Urothelium cell line (cell line): ENCODE data around the gene PTGIR.
A peak's percentile ranks its signal among the peaks of the same experiment; 100 is the strongest.

Experiments used
- DNase-seq: peaks from one replicate; pipeline ENCODE4 v3.0.0; 2011; ENCODE audit warnings: low spot score, mixed read lengths
- FAIRE-seq: peaks from 2 replicates; lab custom pipeline; 2011; peaks lifted over from hg19 to GRCh38; lab: Jason Lieb, UNC

PTGIR gene

DNA sequence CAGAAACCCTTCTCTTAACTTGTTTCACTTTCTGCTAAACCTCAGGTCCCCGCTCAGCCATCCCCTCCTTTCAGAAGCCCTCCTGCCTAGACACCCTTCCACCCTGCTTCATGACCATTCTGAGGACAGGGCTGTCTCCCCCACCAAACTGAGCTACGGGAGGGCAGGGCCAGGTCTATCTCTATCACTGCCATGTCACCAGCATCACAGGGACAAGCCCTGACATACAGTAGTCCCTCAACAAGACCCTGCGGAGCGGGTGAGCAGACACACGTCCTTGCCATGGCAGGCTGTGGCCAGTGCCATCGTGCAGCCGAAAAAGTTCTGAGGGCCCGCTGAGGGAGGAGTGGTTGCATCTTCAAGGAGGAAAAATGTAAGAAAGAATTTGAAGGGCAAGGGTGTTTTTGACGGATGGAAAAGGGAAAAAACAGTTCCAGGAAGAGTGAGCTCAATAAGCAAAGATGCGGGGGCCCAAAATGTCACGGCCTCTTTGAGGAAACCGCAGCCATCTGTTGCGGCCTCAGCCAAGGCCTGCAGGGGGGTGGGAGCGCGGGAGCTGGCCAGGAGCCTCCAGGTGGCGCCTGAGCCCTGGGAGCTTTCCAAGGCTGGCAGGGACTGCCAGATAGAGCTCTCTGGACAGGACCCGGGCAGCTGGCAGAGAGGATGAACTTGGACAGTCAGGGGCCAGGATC, 8.1 kb downstream of the PTGIR start:
- no peak for FAIRE-seq
- DNase-seq: peak; percentile 82

DNA sequence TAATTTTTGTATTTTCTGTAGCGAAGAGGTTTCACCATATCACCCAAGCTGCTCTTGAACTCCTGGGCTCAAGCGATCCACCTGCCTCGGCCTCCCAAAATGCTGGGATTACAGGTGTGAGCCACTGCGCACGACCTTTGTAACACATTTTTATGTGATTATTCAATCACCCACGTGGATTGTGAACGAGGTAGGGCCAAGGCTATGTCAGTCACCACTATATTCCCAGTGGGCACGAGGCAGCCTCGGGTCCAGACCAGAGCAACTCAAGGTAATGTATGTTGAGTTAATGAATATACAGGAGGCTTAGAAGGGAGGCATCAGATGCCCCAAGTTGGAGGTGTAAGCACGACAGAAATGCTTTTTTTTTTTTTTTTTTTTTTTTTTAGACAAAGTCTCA, 8.9 kb downstream of the PTGIR start:
- DNase-seq: no peak
- no peak for FAIRE-seq

DNA sequence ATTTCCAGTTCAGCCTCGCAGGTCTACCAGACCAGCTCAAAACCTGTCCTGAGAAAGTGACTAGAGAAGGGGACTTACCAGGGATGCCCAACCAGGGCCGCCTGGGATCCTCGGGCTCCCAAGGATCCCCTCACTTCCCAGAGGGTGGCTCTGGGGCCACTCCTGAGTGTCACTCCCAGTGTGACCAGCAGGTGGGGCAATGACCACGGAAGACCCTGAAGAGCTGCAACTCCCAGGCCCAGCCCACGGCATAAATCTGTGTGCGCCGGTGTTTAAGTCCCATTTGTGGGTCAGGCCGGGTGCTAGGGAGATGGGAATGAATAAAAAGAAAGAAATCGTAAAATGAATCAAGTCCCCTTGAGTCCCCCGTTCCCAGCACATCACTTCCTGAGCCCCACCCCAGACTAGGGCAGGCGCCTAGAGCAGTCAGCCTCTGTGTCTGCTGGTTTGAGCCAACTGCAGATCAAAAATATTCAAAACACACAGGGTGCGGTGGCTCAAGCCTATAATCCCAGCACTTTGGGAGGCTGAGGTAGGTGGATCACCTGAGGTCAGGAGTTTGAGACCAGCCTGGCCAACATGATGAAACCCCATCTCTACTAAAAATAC, 10.7 kb downstream of the PTGIR start:
- FAIRE-seq: no peak

DNA sequence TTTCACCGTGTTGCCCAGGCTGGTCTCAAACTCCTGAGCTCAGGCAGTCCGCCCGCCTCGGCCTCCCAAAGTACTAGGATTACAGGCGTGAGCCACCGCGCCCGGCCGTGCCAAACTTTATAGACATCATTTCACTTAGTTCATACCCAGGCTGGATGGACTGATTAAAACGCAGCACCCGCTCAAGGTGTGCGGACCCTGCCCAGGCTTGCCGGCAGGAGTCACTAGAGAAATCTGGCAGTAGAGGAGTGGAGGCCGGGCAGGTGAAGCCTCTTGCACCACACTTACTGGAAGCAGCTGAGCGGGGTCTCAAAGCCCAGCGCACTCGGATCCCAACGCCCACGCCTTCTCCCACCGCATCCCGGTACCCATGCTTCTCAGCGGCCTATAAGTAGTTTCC, 11.4 kb downstream of the PTGIR start:
- DNase-seq: no peak
- no peak for FAIRE-seq

More for the DNA sequence above, 10.7 kb downstream of the PTGIR start:
- DNase-seq: peak; percentile 84

DNA sequence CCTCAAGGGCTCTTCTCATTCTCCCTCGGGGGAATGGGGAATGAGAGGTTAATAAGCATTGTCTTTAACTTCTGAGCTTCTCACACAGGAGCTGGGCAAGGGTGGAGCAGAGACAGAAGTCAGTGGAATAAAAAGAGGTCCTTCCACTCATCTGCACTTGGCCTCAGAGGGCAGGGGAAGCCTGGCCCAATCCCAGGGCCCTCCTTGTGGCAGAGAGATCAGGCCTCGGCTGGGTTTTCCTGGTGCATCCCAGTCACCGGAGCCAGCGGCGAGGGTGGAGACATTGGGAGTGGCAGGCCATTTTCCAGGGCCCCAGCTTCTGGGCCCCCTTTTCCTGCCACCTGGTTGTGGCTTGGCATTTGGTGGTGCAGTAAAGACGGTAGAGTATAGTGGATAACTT, 13.1 kb downstream of the PTGIR start:
- FAIRE-seq (no peak), DNase-seq (no peak)

DNA sequence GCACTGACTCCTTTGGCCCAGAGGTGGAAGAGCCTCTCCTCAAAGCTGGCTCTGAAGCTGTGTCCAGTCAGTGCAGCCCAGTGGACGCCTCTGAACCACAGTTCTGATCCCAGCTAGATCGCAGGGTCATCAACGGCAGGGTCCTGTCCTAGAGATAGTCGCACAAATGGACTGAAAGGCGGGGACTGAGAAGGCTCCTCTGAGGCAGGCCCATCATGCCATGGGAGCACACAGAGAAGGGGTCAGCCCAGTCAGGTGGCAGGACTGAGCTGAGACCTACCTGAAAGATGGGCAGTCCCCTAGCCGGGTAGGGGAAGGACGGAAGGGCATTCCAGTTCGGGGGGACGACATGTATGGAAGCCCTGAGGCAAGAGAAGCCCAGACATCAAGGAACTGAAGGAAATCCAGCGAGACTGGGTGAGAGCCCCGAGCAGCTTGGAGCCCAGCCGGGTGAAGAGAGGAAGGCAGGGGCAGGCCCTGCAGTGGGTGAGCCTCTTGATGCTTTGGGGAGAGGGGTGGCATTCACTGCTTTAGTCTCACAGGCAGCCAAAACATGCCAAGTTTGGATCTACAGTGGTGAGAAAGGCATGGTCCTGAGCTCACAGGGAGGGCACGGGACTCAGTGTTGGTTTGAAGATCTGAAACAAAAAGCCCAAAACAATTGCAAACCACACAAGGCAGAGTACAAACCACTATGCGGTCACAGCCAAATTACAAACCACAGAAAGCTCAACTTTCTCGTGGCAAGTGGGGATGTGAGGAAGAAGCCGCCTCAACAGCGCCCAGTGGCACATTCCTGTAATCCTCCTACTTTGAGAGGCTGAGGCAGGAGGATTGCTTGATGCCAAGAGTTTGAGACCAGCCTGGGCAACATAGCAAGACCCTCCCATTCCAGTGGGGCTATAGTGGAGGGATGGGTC, 13.8 kb downstream of the PTGIR start:
- DNase-seq: no peak
- FAIRE-seq: no peak

DNA sequence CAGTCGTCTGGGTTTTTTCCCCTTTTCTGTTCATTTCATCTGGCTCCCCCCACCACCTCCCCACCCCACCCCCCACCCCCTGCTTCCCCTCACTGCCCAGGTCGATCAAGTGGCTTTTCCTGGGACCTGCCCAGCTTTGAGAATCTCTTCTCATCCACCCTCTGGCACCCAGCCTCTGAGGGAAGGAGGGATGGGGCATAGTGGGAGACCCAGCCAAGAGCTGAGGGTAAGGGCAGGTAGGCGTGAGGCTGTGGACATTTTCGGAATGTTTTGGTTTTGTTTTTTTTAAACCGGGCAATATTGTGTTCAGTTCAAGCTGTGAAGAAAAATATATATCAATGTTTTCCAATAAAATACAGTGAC, 14.5 kb downstream of the PTGIR start:
- FAIRE-seq: no peak
- DNase-seq: no peak

DNA sequence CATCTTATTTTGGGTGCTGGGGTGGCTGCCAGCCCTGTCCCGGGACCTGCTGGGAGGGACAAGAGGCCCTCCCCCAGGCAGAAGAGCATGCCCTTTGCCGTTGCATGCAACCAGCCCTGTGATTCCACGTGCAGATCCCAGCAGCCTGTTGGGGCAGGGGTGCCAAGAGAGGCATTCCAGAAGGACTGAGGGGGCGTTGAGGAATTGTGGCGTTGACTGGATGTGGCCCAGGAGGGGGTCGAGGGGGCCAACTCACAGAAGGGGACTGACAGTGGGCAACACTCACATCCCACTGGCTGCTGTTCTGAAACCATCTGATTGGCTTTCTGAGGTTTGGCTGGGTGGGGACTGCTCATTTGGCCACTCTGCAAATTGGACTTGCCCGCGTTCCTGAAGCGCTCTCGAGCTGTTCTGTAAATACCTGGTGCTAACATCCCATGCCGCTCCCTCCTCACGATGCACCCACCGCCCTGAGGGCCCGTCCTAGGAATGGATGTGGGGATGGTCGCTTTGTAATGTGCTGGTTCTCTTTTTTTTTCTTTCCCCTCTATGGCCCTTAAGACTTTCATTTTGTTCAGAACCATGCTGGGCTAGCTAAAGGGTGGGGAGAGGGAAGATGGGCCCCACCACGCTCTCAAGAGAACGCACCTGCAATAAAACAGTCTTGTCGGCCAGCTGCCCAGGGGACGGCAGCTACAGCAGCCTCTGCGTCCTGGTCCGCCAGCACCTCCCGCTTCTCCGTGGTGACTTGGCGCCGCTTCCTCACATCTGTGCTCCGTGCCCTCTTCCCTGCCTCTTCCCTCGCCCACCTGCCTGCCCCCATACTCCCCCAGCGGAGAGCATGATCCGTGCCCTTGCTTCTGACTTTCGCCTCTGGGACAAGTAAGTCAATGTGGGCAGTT, 15.1 kb downstream of the PTGIR start:
- DNase-seq: no peak
- FAIRE-seq: no peak

DNA sequence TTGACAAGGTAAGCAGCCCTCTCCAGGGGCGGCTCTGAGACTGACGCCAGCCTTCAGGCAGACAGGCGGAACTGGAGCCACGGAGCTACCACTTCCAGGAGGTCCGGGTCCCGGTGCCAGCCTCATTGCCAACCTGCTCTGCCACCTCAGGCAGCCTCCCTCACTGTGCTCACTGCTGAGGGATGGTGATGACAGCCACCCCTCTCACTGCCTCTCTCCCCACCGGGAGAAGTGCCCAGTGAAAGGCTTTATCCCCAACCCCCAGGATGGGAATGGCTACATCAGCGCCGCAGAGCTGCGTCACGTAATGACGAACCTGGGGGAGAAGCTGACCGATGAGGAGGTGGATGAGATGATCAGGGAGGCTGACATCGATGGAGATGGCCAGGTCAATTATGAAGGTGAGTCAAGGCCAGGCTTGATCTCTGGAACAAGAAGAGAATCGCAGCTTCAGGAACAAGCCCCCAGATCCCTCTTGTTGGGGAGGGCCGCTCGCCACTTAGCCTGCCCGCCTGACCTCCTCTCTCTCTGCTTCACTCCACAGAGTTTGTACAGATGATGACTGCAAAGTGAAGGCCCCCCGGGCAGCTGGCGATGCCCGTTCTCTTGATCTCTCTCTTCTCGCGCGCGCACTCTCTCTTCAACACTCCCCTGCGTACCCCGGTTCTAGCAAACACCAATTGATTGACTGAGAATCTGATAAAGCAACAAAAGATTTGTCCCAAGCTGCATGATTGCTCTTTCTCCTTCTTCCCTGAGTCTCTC, 16.1 kb downstream of the PTGIR start:
- DNase-seq (no peak), FAIRE-seq (peak; percentile 68)

DNA sequence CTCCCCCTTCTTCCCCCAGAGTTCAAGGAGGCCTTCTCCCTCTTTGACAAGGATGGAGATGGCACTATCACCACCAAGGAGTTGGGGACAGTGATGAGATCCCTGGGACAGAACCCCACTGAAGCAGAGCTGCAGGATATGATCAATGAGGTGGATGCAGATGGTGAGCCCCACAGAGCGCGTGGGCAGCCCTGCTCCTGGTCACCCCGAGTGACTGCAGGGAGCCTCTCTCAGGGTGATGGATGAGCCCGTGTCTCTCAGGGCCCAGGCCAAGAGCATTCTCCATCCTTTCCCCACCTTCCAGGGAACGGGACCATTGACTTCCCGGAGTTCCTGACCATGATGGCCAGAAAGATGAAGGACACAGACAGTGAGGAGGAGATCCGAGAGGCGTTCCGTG, 16.7 kb downstream of the PTGIR start:
- FAIRE-seq (no peak), DNase-seq (no peak)

DNA sequence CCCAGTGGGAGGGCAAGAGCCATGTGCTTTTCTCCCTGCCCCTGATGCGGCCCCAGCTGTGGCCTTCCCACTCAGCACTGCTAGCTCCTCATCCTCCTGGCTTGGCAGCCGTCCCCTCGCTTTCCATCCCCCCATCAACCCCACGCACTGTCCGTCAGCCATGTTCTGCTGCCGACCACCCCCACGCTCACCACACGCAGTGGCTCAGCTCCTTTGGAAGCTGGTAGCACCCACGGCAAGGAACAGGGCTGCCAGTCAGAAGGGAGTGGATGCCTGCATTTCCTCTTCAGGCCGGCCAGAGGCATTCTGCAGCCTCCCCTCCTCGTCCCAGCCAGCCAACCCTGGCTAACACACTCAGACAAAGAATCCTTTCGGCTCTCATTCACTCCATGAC, 17.4 kb downstream of the PTGIR start:
- no peak for FAIRE-seq
- no peak for DNase-seq

DNA sequence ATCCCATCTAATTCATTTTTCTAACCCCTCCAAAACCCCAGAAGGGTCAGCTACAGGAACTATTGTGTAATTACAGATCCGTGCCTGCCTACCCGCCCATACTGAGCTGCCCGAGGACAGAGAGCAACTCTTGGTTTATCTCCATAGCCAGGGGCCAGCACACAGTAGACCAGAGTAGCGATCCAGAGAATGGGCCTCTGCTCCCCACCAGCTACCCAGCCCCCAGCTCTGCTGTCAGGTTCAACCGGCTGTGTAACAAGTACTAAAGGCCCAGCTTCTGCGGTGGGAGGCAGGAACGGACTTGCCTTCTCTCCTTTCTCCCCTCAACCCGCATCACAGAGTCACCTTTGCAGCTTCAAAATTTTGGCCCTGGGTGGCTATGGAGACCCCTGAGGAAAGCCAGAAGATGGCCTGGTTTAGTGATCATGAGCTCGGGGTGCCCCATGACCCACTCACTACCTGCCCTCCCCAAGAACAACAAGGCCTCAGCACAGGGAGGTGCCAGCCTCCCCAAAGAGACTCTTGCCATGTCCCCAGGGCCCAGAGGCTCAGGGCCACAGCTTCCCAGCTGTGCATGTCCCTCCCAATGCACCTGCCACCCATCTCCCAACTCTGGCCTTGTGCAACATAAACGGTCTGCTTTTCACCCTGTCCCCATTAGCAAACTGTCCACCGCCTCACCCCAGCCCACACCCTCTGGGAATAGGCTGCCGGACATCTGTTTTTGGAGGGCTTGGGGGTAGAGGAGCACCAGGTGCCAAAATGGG, 18.0 kb downstream of the PTGIR start:
- FAIRE-seq (no peak), DNase-seq (no peak)

DNA sequence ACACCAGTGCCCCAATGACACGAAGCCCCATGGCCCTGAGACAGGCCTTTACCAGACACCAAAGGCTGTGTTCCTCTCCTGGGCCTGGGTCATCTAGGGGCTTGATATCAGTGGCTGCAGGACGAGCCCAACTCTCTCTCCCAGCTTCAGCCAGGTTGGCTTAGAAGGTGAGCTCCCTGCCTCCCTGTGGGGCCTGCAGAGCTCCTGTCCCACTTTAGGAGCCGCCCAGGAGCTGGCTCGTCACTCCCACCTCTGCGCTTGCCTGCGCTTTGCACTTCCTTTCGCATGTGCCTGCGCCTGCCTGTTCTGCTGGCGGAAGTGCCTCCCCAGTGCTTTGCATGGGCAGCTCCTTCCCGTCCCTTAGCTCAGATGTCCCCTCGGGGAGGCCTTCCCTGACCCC, 18.9 kb downstream of the PTGIR start:
- FAIRE-seq (no peak), DNase-seq (no peak)

DNA sequence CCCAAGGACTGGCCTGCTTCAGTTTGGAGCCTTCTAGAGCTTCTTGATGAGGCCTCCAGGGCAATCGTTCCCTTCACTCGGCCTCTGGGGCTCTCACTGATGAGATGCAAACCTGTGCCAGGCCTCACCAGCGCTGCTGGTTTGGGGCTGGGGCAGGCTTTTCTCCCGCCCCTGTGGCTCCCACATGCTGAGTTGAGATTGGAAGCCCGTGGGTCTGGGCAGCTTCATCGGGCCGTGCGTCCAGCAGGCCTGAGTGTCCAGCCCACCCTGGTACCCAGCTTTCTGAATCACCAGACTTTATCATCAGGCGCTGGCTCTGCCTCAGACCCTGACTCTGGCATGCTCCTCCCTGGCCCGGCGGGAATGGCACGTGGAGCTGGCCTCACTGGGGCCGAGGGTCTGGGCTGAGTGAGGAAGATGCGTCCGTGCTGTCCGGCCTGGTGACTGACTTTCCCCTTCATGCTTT, 19.5 kb downstream of the PTGIR start:
- DNase-seq (no peak), FAIRE-seq (no peak)

DNA sequence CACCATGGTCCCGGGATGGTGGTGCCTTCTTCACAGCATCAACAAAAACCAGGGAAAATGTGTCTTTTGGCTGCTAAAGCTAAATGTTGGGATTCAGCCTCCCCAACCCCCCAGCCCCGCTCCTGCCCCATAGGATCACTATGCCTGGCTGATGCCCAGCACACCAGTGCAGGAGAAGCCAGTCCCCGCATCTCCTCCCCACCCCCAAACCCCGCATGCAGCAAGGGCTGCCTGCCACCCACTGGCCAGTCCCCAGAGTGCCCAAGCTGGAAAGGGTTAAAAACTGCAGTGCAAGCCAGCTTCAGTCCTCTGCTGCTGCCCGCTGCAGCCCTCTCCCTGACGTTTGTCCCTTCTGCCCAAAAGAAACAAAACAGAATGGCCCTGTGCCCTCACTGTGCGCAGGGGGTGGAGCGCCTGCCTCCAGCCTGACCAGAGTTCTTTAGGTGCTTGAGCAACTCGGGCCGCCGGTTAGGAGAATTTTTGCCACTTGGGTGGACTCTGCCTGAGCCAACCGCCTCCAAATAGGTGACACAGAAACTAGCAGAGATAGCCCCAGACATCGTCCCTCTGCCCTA, 20.0 kb downstream of the PTGIR start:
- no peak for DNase-seq
- no peak for FAIRE-seq

DNA sequence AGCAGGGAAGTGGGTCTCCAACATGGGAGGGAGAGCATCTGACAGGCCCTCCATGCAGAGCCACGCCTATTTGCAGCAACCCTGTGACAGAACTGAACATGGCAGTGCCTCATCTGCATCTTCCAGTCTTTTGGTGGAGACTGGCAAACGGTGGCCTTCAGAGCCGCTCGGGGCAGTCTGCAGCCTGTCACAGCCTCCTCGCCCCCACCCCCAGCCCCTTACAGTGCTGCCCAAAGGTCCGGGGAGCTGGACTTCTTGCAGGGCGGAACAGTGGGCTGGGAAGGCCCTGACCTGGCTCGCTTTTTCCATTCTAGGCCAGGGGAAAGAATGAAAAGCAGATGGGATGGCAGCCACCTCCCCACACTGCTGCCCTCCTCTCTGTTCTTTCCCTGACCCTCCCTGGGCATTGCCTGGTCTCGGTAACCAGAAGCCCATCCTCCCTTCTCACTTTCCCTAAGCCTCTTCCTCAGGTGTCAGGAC, 21.1 kb downstream of the PTGIR start:
- no peak for DNase-seq
- no peak for FAIRE-seq

DNA sequence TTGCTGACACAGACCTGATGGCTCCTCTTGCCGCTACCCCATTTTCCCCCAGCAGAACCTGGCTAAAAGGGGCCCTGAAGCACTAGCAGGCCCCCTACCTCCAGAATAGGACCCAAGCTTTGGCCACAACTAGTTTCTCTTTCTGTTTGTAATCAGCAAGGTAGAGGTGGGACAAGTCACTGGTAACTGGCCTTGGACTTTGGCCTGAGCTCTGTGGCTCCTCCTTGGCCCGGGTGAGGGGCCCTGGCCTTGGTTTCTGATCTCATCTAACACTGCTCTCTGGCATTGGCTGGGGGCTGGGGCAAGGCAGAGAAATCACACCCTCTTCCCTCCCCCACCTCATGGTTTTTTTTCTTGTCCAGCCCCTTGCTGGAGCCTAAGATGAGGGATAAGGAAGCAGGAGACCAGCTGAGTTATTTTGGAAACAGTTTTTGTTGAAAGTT, 21.7 kb downstream of the PTGIR start:
- FAIRE-seq (no peak), DNase-seq (no peak)

DNA sequence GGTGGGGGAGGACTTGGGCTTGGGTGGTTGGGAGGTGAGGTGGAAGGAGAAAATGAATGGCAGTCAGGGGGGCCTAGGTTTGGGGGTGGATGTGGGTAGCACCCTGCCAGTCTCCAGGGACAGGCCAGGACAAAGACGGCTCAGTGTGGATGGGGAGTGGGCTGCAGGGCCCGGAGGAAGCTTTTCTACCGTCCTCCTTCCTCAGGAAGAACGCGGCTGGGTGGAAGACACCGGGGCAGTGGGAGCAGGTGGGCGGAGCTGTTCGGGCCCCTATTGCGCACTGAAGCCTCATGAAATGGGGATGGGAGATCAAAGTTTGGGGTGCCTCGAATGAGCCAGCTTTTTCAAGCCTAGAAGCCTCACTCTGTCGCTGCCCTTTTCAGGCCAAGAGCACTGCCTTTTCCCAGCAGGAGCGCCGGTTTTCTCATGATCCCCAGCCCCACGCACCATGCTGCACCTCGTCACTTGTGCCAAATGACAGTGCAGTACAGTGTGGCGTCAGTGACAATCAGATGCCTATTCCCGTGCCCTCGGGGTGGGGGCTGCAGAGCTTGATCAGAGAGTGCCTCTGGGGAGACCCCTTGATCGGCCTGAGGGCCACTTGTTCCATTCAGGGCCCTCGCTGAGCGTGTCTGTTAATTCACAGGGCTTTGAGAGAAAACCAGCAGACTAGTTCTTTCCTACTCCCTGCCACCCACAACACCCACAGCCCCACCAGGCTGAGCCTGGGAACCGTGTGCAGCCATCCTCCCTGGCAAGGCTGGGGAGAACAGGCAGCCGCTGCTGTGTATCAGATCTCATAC, 22.3 kb downstream of the PTGIR start:
- FAIRE-seq (no peak), DNase-seq (no peak)
